ENCODE data around the gene BATF2. TPM values are rescaled to one million over a fixed set of nuclear protein-coding genes. Genes with fewer than 3 reads are reported as not detected.

Gene BATF2
- total RNA-seq, 1 donor from 2014 or later = 0.34 TPM

- DNase-seq = no peak
These were observed 33.6 kb downstream of the BATF2 start for GRCh38 chr11:64963072-64963631.

GRCh38 chr11:64960719-64961118, 36.1 kb downstream of the BATF2 start:
- no peak for DNase-seq

- no peak for DNase-seq
These were observed 37.3 kb downstream of the BATF2 start for GRCh38 chr11:64959498-64959897.

GRCh38 chr11:64954201-64954600, 42.6 kb downstream of the BATF2 start:
- DNase-seq = no peak

GRCh38 chr11:64951529-64951928, 45.2 kb downstream of the BATF2 start:
- no peak for DNase-seq

GRCh38 chr11:64947208-64947814, 49.5 kb downstream of the BATF2 start:
- DNase-seq = peak; percentile 50

Other genes with a start within 250 kb of the BATF2 start
- gene PYGM, start 237.0 kb downstream of the BATF2 start, total RNA-seq = 0.23 and 0.34 TPM in 2 replicates
- gene SF1, start 218.4 kb downstream of the BATF2 start, total RNA-seq = 104 and 116 TPM in 2 replicates
- gene MAP4K2, start 193.8 kb downstream of the BATF2 start, total RNA-seq = 46.1 and 93.6 TPM in 2 replicates
- gene MEN1, start 186.4 kb downstream of the BATF2 start, total RNA-seq = 20.1 and 38.7 TPM in 2 replicates
- 0.34 and 0.37 TPM in 2 replicates for gene CDC42BPG, start 152.3 kb downstream of the BATF2 start, total RNA-seq
- 75.9 and 125 TPM in 2 replicates for gene EHD1, start 118.3 kb downstream of the BATF2 start, total RNA-seq
- 17.7 and 24.8 TPM in 2 replicates for gene ATG2A, start 79.8 kb downstream of the BATF2 start, total RNA-seq
- gene PPP2R5B, start 72.3 kb downstream of the BATF2 start, total RNA-seq = 14.1 and 15.0 TPM in 2 replicates
- not detected in 2 replicates for gene GPHA2, start 61.1 kb downstream of the BATF2 start, total RNA-seq
- 0.17 TPM in 1 of 2 replicates, not detected in the other for gene MAJIN, start 24.9 kb downstream of the BATF2 start, total RNA-seq
- gene ARL2, start 17.2 kb upstream of the BATF2 start, total RNA-seq = 144 and 145 TPM in 2 replicates
- gene SNX15, start 30.5 kb upstream of the BATF2 start, total RNA-seq = 13.1 and 16.5 TPM in 2 replicates
- gene SAC3D1, start 44.2 kb upstream of the BATF2 start, total RNA-seq = 12.4 and 16.0 TPM in 2 replicates
- 11.0 and 20.3 TPM in 2 replicates for gene NAALADL1, start 61.6 kb upstream of the BATF2 start, total RNA-seq
- 4.4 and 17.5 TPM in 2 replicates for gene CDCA5, start 87.1 kb upstream of the BATF2 start, total RNA-seq
- gene ZFPL1, start 87.3 kb upstream of the BATF2 start, total RNA-seq = 26.2 and 30.2 TPM in 2 replicates
- 319 and 409 TPM in 2 replicates for gene VPS51, start 99.2 kb upstream of the BATF2 start, total RNA-seq
- gene TM7SF2, start 114.9 kb upstream of the BATF2 start, total RNA-seq = 25.7 and 31.4 TPM in 2 replicates
- gene ZNHIT2, start 120.7 kb upstream of the BATF2 start, total RNA-seq = 8.1 and 13.1 TPM in 2 replicates
- 180 and 316 TPM in 2 replicates for gene FAU, start 125.2 kb upstream of the BATF2 start, total RNA-seq
- gene MRPL49, start 125.3 kb upstream of the BATF2 start, total RNA-seq = 51.8 and 59.2 TPM in 2 replicates
- 19.2 and 28.2 TPM in 2 replicates for gene SYVN1, start 137.5 kb upstream of the BATF2 start, total RNA-seq
- gene SPDYC, start 173.3 kb upstream of the BATF2 start, total RNA-seq = not detected in 2 replicates
- gene CAPN1, start 185.0 kb upstream of the BATF2 start, total RNA-seq = 97.2 and 207 TPM in 2 replicates